GM18511 (cell line): ENCODE results near the gene ITFG1.

Experiments
- ATAC-seq: cut with Tn5 transposase; IDR thresholded peaks from one replicate; pipeline ENCODE4 v1.9.1; 2021; ENCODE audit warnings: mild to moderate bottlenecking, moderate library complexity; ENCODE audit not compliant: unreplicated experiment

Gene ITFG1

DNA sequence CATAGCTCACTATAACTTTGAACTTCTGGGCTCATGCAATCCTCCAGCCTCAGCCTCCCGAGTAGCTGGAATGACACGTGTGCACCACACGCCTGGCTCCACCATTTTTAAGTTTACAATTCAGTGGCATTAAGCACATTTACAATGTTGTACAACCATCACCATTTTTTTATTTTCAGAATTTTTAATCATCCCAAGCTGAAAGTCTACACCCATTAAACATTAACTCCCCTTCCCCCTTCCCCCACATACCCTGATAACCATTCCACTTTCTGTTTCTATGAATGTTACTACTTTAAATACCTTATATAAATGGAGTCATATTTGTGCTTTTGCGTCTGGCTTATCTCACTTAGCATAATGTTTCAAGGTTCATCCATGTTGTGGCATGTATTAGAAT lies 335.1 kb downstream of the ITFG1 start:
- no peak for ATAC-seq

DNA sequence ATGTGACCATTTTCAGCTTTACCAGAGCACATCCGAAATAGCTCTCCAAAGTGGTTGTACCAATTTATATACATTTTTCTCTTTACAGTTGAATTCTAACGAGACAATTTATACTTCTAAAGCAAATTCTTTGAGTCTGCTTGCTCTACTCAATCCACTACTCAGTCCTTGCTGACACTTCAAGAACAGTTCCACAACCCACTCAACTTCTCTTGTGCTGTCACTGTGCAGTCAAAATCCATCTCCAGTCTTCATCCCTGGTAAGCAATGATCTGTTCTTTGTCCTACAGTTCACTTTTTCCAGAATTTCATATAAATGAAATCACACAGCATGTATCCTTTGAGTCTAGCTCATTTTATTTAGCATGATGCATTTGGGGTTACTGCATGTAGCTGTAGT lies 347.7 kb downstream of the ITFG1 start:
- ATAC-seq, result no peak

DNA sequence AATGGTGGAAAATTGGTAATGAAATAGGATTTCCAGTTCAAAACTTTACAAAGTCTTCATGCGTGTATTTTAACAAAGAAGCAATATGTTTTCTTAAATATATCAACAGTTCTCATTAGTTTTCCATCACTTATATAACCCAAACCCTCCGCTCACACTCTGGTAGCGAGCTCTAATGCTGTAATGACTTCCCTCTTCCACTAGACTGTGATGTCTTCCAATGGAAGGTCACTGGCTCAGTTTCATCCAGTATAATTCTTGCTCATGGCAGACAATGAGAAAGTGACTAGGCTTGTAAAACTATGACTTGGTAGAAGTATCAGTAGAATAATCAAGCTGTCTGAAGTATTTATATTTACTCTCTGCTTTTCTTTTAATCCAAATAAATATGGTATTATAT lies 349.9 kb downstream of the ITFG1 start:
- ATAC-seq, result no peak

- no peak for ATAC-seq
Observed at GRCh38 chr16:47109361-47109760, 351.5 kb downstream of the ITFG1 start.
